GM12878 (cell line): ENCODE data around the gene PHGDH. TPM values are rescaled to one million over a fixed set of nuclear protein-coding genes. Genes with fewer than 3 reads are reported as not detected.

Experiments used
- ATAC-seq: fragments of 200-7000 bp; cut with Tn5 transposase; 3 replicates; pipeline ENCODE4 v1.9.1; 2020; ENCODE audit warnings: mild to moderate bottlenecking, moderate library complexity
- BruUV-seq: library from RNA; stranded (reverse); fragments of 400-500 nt; replicated peaks from 2 replicates; lab custom pipeline; 2021; lab: Mats Ljungman, UMichigan
- CTCF ChIA-PET: fragments of 300-600 bp; sonication (Branson Sonifier 250); formaldehyde crosslinking; extraction: SDS; loops from one replicate; lab custom pipeline; 2021; ENCODE audit warnings: inconsistent platforms; lab: Yijun Ruan, JAX
- POLR2A ChIA-PET: fragments of 350-600 bp; formaldehyde crosslinking; extraction: SDS; loops from one replicate; lab custom pipeline; 2021; ENCODE audit warnings: inconsistent platforms; lab: Charles Lee
- RAD21 ChIA-PET: fragments of 300-600 bp; sonication (Branson Sonifier 250); formaldehyde crosslinking; loops from one replicate; lab custom pipeline; 2023; ENCODE audit warnings: antibody characterized with exemption; ENCODE audit not compliant: unreplicated experiment; lab: Charles Lee
- SMC1A ChIA-PET: fragments of 300-600 bp; sonication (Branson Sonifier 250); formaldehyde crosslinking; loops from one replicate; lab custom pipeline; 2023; ENCODE audit not compliant: unreplicated experiment, uncharacterized antibody; lab: Charles Lee
- DNase-seq: peaks from one replicate; pipeline ENCODE4 v3.0.0-alpha.2; 2011; ENCODE audit warnings: low read depth, low spot score
- FAIRE-seq: peaks from 3 replicates; lab custom pipeline; 2011; peaks lifted over from hg19 to GRCh38; lab: Jason Lieb, UNC
- H2AFZ ChIP-seq: 2 replicates; pipeline ENCODE4 v1.6.0; 2011; ENCODE audit warnings: low read depth, low read length, control low read depth; ENCODE audit not compliant: control insufficient read depth
- H3K27ac ChIP-seq: 2 replicates; pipeline ENCODE4 v1.5.1; 2011; ENCODE audit warnings: control low read depth; ENCODE audit not compliant: control insufficient read depth, insufficient read depth
- H3K27me3 ChIP-seq, 2 experiments: replicated peaks in 1 of 2; 2 replicates each; pipeline versions ENCODE4 v1.6.0 to v1.6.1; 2011; ENCODE audit warnings: low read length in 1 of 2; ENCODE audit not compliant: control insufficient read depth in 2 of 2, insufficient read depth in 2 of 2
- H3K36me3 ChIP-seq, 2 experiments: 2 replicates each; pipeline ENCODE4 v1.5.1; 2011; ENCODE audit warnings: low read length in 1 of 2; ENCODE audit not compliant: control insufficient read depth in 2 of 2, insufficient read depth in 2 of 2
- H3K4me1 ChIP-seq: 2 replicates; pipeline ENCODE4 v1.6.1; 2011; ENCODE audit warnings: mild to moderate bottlenecking, low read length, moderate library complexity, mixed read lengths; ENCODE audit not compliant: control insufficient read depth, insufficient read depth
- H3K4me2 ChIP-seq: 2 replicates; pipeline ENCODE4 v1.6.0; 2011; ENCODE audit warnings: control low read depth; ENCODE audit not compliant: control insufficient read depth, insufficient read depth
- H3K4me3 ChIP-seq: fragments of 200-600 bp; sonication (generic); 2 replicates; pipeline ENCODE4 v1.5.1; 2016
- H3K79me2 ChIP-seq: 2 replicates; pipeline ENCODE4 v1.6.0; 2011; ENCODE audit warnings: low read length; ENCODE audit not compliant: control insufficient read depth, insufficient read depth
- H3K9ac ChIP-seq: 2 replicates; pipeline ENCODE4 v1.8.0; 2011; ENCODE audit warnings: low read length, control low read depth, mixed read lengths; ENCODE audit not compliant: control insufficient read depth, insufficient read depth
- H3K9me3 ChIP-seq: replicated peaks from 3 replicates; pipeline ENCODE4 v1.5.1; 2011; ENCODE audit warnings: mild to moderate bottlenecking, low read length; ENCODE audit not compliant: control insufficient read depth, insufficient read depth
- H4K20me1 ChIP-seq: 2 replicates; pipeline ENCODE4 v1.6.0; 2011; ENCODE audit not compliant: control insufficient read depth, insufficient read depth
- HDAC2 ChIP-seq: fragments of 200-600 bp; sonication (generic); IDR thresholded peaks from 2 replicates; pipeline ENCODE4 v1.6.1; 2017
- KAT2A ChIP-seq: conservative IDR thresholded peaks from 2 replicates; pipeline ENCODE4 v1.6.1; 2011; ENCODE audit warnings: low read depth, low read length; ENCODE audit not compliant: control insufficient read depth
- MTA2 ChIP-seq: fragments of 450-650 bp; IDR thresholded peaks from 2 replicates; pipeline ENCODE4 v1.6.1; 2016; ENCODE audit warnings: low read depth, mild to moderate bottlenecking, moderate library complexity
- POLR2A ChIP-seq: IDR thresholded peaks from 2 replicates; pipeline ENCODE4 v1.6.1; 2011; ENCODE audit warnings: low read depth, mild to moderate bottlenecking, low read length
- ZNF207 ChIP-seq: fragments of 450-650 bp; IDR thresholded peaks from 2 replicates; pipeline ENCODE4 v1.6.1; 2014; ENCODE audit warnings: antibody characterized with exemption, mild to moderate bottlenecking, borderline replicate concordance
- WGBS: methylation state at CpG from one replicate; pipeline ENCODE4 v1.1.6; 2016; ENCODE audit warnings: low lambda C conversion rate; ENCODE audit not compliant: insufficient replicate concordance, insufficient coverage; ENCODE audit errors: missing lambda C conversion rate; 5-methylcytosine and 5-hydroxymethylcytosine counted together
- in situ Hi-C: fragments of 300-500 bp; cut with MboI; formaldehyde crosslinking; loops from 9 replicates; pipeline ENCODE4 v1.14.3; 2018; ENCODE audit warnings: mixed read lengths
- intact Hi-C: fragments of 100-400 bp; cut with micrococcal nuclease; formaldehyde crosslinking; loops from one replicate; pipeline ENCODE4 v1.14.2; 2022; ENCODE audit not compliant: unreplicated experiment
- polyA plus RNA-seq, 11 experiments: library from polyadenylated mRNA; depleted of rRNA in 4 of 11; unstranded in 6 of 11; stranded (reverse) in 5 of 11; fragments of >200 nt; fragmentation: Nextera tagmentation in 4 of 11; fragmentation: Illumina TruSeq in 1 of 11; extraction: Ambion mirVana in 4 of 11; extraction: Trizol in 1 of 11; gene quantifications; 1 replicate in 1 of 11; 2 replicates in 10 of 11; pipeline versions ENCODE4 v1.2.1 to v1.2.3, GENCODE V29; 2011 to 2016; ENCODE audit warnings: inconsistent platforms in 2 of 11, missing spikeins in 2 of 11, low read depth in 1 of 11
- total RNA-seq, 4 experiments: library from RNA; depleted of rRNA in 3 of 4; stranded (reverse); fragments of >200 nt in 3 of 4; fragmentation: Illumina TruSeq in 1 of 4; extraction: Trizol in 1 of 4; gene quantifications; 2 replicates each; pipeline versions ENCODE4 v1.2.1 to v1.2.3, GENCODE V29; 2013 to 2021

The PHGDH gene
- total and polyA plus RNA-seq, 10 of the 15 experiments (the other 5 are each of a cell fraction or from before 2014, with no cell fraction given): 3.9 to 47.8 (median 25.9) TPM

GRCh38 chr1:119791377-119791776 is 79.6 kb downstream of the PHGDH start:
- Histone ChIP-seq H3K79me2 (no peaks in the 10 kb centered on the region), H3K36me3 (no peaks in the 10 kb centered on the region), H3K27ac (no peak overlapping the region), H4K20me1 (0 out of 2 replicates have a peak, but pooled peaks cover 3% of the 10 kb centered on the region), H3K4me2 (no peak overlapping the region), H3K4me3 (no peak overlapping the region), H3K27me3 (no peaks in the 10 kb centered on the region; a peak in 2 of 4 replicates), H2AFZ (no peak overlapping the region), H3K4me1 (no peaks in the 10 kb centered on the region), H3K9me3 (no peaks in the 10 kb centered on the region), H3K9ac (no peak overlapping the region)
- no peak for DNase-seq
- ChIA-PET RAD21 (no interaction called here), SMC1A (no interaction called here), CTCF (no interaction called here), POLR2A (interaction anchor here (0.6 kb wide), 1 partner anchor 730 kb away, joined by 3 read pairs; no protein-coding TSS in a partner anchor)
- FAIRE-seq: no peak
- intact Hi-C loops: no loop called here
- in situ Hi-C loops: no loop called here
- WGBS: 20% methylated on average over 4 of the region's 4 CpGs
- no peak for ATAC-seq
- TF ChIP-seq POLR2A (no peak), MTA2 (no peak), ZNF207 (no peak), KAT2A (no peak), HDAC2 (no peak)
- no TSS peak for BruUV-seq

Other genes with a start within 250 kb of the PHGDH start
- gene HSD3B1, start 204.7 kb upstream of the PHGDH start, total RNA-seq (2014; rRNA removed): not detected in 2 replicates
- gene HSD3B1, start 204.7 kb upstream of the PHGDH start, total RNA-seq (2014; rRNA removed; fragmentation: Illumina TruSeq; extraction: Trizol): not detected in 2 replicates
- gene HSD3B1, start 204.7 kb upstream of the PHGDH start, total RNA-seq (2021): not detected in 2 replicates
- gene HSD3B1, start 204.7 kb upstream of the PHGDH start, polyA plus RNA-seq (2011; rRNA removed): not detected in 2 replicates
- not detected in 2 replicates for gene HSD3B1, start 204.7 kb upstream of the PHGDH start, polyA plus RNA-seq (2014; fragmentation: Illumina TruSeq; extraction: Trizol)
- gene HSD3B1, start 204.7 kb upstream of the PHGDH start, polyA plus RNA-seq (2014; fragmentation: Nextera tagmentation; extraction: Ambion mirVana): not detected
- not detected in 2 replicates for gene HSD3B1, start 204.7 kb upstream of the PHGDH start, polyA plus RNA-seq (2014; rRNA removed)
- gene HSD3B1, start 204.7 kb upstream of the PHGDH start, polyA plus RNA-seq (2016; fragmentation: Nextera tagmentation; extraction: Ambion mirVana): not detected
- gene ZNF697, start 63.7 kb upstream of the PHGDH start, total RNA-seq (2014; rRNA removed): 3.9 and 4.3 TPM in 2 replicates
- gene ZNF697, start 63.7 kb upstream of the PHGDH start, total RNA-seq (2014; rRNA removed; fragmentation: Illumina TruSeq; extraction: Trizol): 3.7 and 3.8 TPM in 2 replicates
- gene ZNF697, start 63.7 kb upstream of the PHGDH start, total RNA-seq (2021): 4.8 and 5.9 TPM in 2 replicates
- 3.4 and 4.8 TPM in 2 replicates for gene ZNF697, start 63.7 kb upstream of the PHGDH start, polyA plus RNA-seq (2011; rRNA removed)
- 2.8 and 3.7 TPM in 2 replicates for gene ZNF697, start 63.7 kb upstream of the PHGDH start, polyA plus RNA-seq (2014; fragmentation: Illumina TruSeq; extraction: Trizol)
- under 1 TPM; 0.74 to 0.99 TPM for gene ZNF697, start 63.7 kb upstream of the PHGDH start, polyA plus RNA-seq (2014; fragmentation: Nextera tagmentation; extraction: Ambion mirVana)
- 2.4 and 3.1 TPM in 2 replicates for gene ZNF697, start 63.7 kb upstream of the PHGDH start, polyA plus RNA-seq (2014; rRNA removed)
- under 1 TPM; 0.48 to 0.60 TPM for gene ZNF697, start 63.7 kb upstream of the PHGDH start, polyA plus RNA-seq (2016; fragmentation: Nextera tagmentation; extraction: Ambion mirVana)
- gene HMGCS2, start 57.0 kb downstream of the PHGDH start, total RNA-seq (2014; rRNA removed): not detected in 2 replicates
- gene HMGCS2, start 57.0 kb downstream of the PHGDH start, total RNA-seq (2014; rRNA removed; fragmentation: Illumina TruSeq; extraction: Trizol): not detected in 2 replicates
- 0.43 and 0.49 TPM in 2 replicates for gene HMGCS2, start 57.0 kb downstream of the PHGDH start, total RNA-seq (2021)
- not detected in 2 replicates for gene HMGCS2, start 57.0 kb downstream of the PHGDH start, polyA plus RNA-seq (2011; rRNA removed)
- not detected in 2 replicates for gene HMGCS2, start 57.0 kb downstream of the PHGDH start, polyA plus RNA-seq (2014; fragmentation: Illumina TruSeq; extraction: Trizol)
- not detected for gene HMGCS2, start 57.0 kb downstream of the PHGDH start, polyA plus RNA-seq (2014; fragmentation: Nextera tagmentation; extraction: Ambion mirVana)
- gene HMGCS2, start 57.0 kb downstream of the PHGDH start, polyA plus RNA-seq (2014; rRNA removed): not detected in 2 replicates
- gene HMGCS2, start 57.0 kb downstream of the PHGDH start, polyA plus RNA-seq (2016; fragmentation: Nextera tagmentation; extraction: Ambion mirVana): not detected
- gene REG4, start 99.5 kb downstream of the PHGDH start, total RNA-seq (2014; rRNA removed): not detected in 2 replicates
- not detected in 2 replicates for gene REG4, start 99.5 kb downstream of the PHGDH start, total RNA-seq (2014; rRNA removed; fragmentation: Illumina TruSeq; extraction: Trizol)
- gene REG4, start 99.5 kb downstream of the PHGDH start, total RNA-seq (2021): not detected in 2 replicates
- not detected in 2 replicates for gene REG4, start 99.5 kb downstream of the PHGDH start, polyA plus RNA-seq (2011; rRNA removed)
- not detected in 2 replicates for gene REG4, start 99.5 kb downstream of the PHGDH start, polyA plus RNA-seq (2014; fragmentation: Illumina TruSeq; extraction: Trizol)
- not detected for gene REG4, start 99.5 kb downstream of the PHGDH start, polyA plus RNA-seq (2014; fragmentation: Nextera tagmentation; extraction: Ambion mirVana)
- not detected in 2 replicates for gene REG4, start 99.5 kb downstream of the PHGDH start, polyA plus RNA-seq (2014; rRNA removed)
- not detected for gene REG4, start 99.5 kb downstream of the PHGDH start, polyA plus RNA-seq (2016; fragmentation: Nextera tagmentation; extraction: Ambion mirVana)
- not detected in 2 replicates for gene ADAM30, start 184.6 kb downstream of the PHGDH start, total RNA-seq (2014; rRNA removed)
- gene ADAM30, start 184.6 kb downstream of the PHGDH start, total RNA-seq (2014; rRNA removed; fragmentation: Illumina TruSeq; extraction: Trizol): not detected in 2 replicates
- gene ADAM30, start 184.6 kb downstream of the PHGDH start, total RNA-seq (2021): not detected in 2 replicates
- not detected in 2 replicates for gene ADAM30, start 184.6 kb downstream of the PHGDH start, polyA plus RNA-seq (2011; rRNA removed)
- not detected in 2 replicates for gene ADAM30, start 184.6 kb downstream of the PHGDH start, polyA plus RNA-seq (2014; fragmentation: Illumina TruSeq; extraction: Trizol)
- not detected for gene ADAM30, start 184.6 kb downstream of the PHGDH start, polyA plus RNA-seq (2014; fragmentation: Nextera tagmentation; extraction: Ambion mirVana)
- not detected in 2 replicates for gene ADAM30, start 184.6 kb downstream of the PHGDH start, polyA plus RNA-seq (2014; rRNA removed)
- not detected for gene ADAM30, start 184.6 kb downstream of the PHGDH start, polyA plus RNA-seq (2016; fragmentation: Nextera tagmentation; extraction: Ambion mirVana)